Caco-2 (cell line): Measurements from ENCODE around the gene FBXO46. TPM values are rescaled to one million over a fixed set of nuclear protein-coding genes. Genes with fewer than 3 reads are reported as not detected.

ENCODE experiments used
- BruUV-seq: library from RNA; stranded (reverse); fragments of 400-500 nt; replicated peaks from 2 replicates; lab custom pipeline; 2021; lab: Mats Ljungman, UMichigan
- CTCF ChIA-PET: fragments of 300-600 bp; sonication (Branson Sonifier 250); formaldehyde crosslinking; loops from one replicate; lab custom pipeline; 2022; ENCODE audit warnings: antibody characterized with exemption; lab: Charles Lee
- POLR2A ChIA-PET: fragments of 300-600 bp; sonication (Branson Sonifier 250); formaldehyde crosslinking; loops from one replicate; lab custom pipeline; 2022; ENCODE audit warnings: antibody characterized with exemption; lab: Charles Lee
- DNase-seq, 2 experiments: peaks; one replicate each; pipeline versions ENCODE4 v3.0.0 to v3.0.0-alpha.2; 2020 to 2022
- H3K27me3 ChIP-seq: replicated peaks from 2 replicates; pipeline ENCODE4 v1.6.0; 2011; ENCODE audit warnings: low read length; ENCODE audit not compliant: control insufficient read depth, insufficient read depth
- H3K36me3 ChIP-seq: 2 replicates; pipeline ENCODE4 v1.5.1; 2011; ENCODE audit warnings: low read length; ENCODE audit not compliant: control insufficient read depth, insufficient read depth
- H3K4me1 ChIP-seq: fragments of 250-450 bp; sonication (Bioruptor Pico); 2 replicates; pipeline ENCODE4 v1.5.1; 2020; ENCODE audit warnings: mild to moderate bottlenecking
- H3K4me3 ChIP-seq: 2 replicates; pipeline ENCODE4 v1.5.1; 2011; ENCODE audit warnings: low read depth, mild to moderate bottlenecking, control low read depth, low read length
- H3K9me3 ChIP-seq: fragments of 250-450 bp; sonication (Bioruptor Pico); 2 replicates; pipeline ENCODE4 v1.5.1; 2020; ENCODE audit warnings: mild to moderate bottlenecking, moderate library complexity
- H3K27ac Mint-ChIP-seq: one replicate; pipeline ENCODE4 v1.8.0; 2022; ENCODE audit warnings: mixed read lengths; ENCODE audit not compliant: unreplicated experiment
- H3K27me3 Mint-ChIP-seq: one replicate; pipeline ENCODE4 v1.8.0; 2022; ENCODE audit warnings: mixed read lengths; ENCODE audit not compliant: insufficient read depth, unreplicated experiment
- H3K36me3 Mint-ChIP-seq: one replicate; pipeline ENCODE4 v1.8.0; 2022; ENCODE audit warnings: mild to moderate bottlenecking, mixed read lengths; ENCODE audit not compliant: insufficient read depth, unreplicated experiment
- H3K4me1 Mint-ChIP-seq: one replicate; pipeline ENCODE4 v1.8.0; 2022; ENCODE audit warnings: low read depth, mixed read lengths; ENCODE audit not compliant: unreplicated experiment
- H3K4me3 Mint-ChIP-seq: one replicate; pipeline ENCODE4 v1.8.0; 2022; ENCODE audit warnings: mild to moderate bottlenecking, moderate library complexity, mixed read lengths; ENCODE audit not compliant: unreplicated experiment
- H3K9me3 Mint-ChIP-seq: one replicate; pipeline ENCODE4 v1.8.0; 2022; ENCODE audit warnings: mixed read lengths; ENCODE audit not compliant: unreplicated experiment
- intact Hi-C: fragments of 100-400 bp; cut with micrococcal nuclease; formaldehyde crosslinking; loops from one replicate; pipeline ENCODE4 v1.10.0; 2022; ENCODE audit not compliant: unreplicated experiment
- total RNA-seq: library from RNA; stranded (reverse); gene quantifications from 2 replicates; pipeline ENCODE4 v1.2.3, GENCODE V29; 2022
- TF ChIP-seq, protein P1 (sequence below), 2 experiments: fragments of 200-600 bp in 1 of 2; IDR thresholded peaks; 1 replicate in 1 of 2; 2 replicates in 1 of 2; pipeline versions ENCODE4 v1.5.1 to v1.8.0; 2011 to 2022; ENCODE audit warnings: antibody characterized with exemption in 1 of 2, control low read depth in 1 of 2, inconsistent platforms in 1 of 2, low read depth in 1 of 2, low read length in 1 of 2, mild to moderate bottlenecking in 1 of 2, moderate library complexity in 1 of 2; ENCODE audit not compliant: insufficient read depth in 1 of 2, severe bottlenecking in 1 of 2, unreplicated experiment in 1 of 2

Gene FBXO46
- total RNA-seq, 1 experiment from 2014 or later, result 31.0 TPM

DNA sequence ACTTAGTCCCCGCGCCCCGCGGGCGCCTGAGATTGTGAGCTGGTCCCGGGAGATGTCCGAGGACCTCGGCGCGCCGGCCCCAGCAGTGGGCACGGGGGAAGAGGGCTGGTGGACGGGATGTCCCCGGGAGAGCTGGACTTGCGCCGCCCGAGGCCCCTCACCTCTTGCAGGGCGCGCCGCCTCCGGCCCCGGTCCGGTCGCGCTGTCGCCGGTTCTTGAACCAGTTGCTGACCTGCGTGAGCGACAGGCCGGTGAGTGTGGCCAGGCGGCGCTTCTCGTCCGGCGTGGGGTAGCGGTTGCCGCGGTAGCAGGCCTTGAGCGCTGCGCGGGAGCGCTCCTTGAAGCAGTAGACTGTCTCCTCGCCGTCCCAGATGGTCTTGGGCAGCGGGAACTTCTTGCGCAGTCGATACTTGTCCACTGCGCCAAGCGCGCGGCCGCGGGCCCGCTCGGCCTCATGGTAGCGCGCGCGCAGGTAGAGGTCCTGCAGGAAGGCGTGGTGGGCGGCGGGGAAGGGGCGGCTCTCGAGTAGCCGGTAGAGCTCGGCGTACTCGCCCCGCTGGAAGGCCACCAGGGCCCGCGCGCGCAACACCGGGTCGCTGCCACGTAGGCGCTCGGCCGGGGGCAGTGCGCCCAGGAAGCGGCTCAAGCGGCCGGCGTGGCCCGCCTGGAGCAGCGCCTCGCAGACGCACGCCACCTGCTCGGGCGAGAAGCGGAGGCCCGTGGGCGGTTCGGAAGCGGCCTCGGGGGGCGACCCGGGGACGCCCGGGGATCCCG lies 37.4 kb upstream of the FBXO46 start:
- Histone ChIP-seq H3K9me3 (no peaks in the 10 kb centered on the region), H3K4me3 (peak overlapping the region; percentile 68), H3K4me1 (peaks cover 6% of the 10 kb centered on the region), H3K36me3 (no peaks in the 10 kb centered on the region), H3K27me3 (no peaks in the 10 kb centered on the region)
- TF ChIP-seq, protein P1, sequence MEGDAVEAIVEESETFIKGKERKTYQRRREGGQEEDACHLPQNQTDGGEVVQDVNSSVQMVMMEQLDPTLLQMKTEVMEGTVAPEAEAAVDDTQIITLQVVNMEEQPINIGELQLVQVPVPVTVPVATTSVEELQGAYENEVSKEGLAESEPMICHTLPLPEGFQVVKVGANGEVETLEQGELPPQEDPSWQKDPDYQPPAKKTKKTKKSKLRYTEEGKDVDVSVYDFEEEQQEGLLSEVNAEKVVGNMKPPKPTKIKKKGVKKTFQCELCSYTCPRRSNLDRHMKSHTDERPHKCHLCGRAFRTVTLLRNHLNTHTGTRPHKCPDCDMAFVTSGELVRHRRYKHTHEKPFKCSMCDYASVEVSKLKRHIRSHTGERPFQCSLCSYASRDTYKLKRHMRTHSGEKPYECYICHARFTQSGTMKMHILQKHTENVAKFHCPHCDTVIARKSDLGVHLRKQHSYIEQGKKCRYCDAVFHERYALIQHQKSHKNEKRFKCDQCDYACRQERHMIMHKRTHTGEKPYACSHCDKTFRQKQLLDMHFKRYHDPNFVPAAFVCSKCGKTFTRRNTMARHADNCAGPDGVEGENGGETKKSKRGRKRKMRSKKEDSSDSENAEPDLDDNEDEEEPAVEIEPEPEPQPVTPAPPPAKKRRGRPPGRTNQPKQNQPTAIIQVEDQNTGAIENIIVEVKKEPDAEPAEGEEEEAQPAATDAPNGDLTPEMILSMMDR (IDR thresholded peaks at IDR 0.05; ENCODE audit: insufficient read depth in 1 of 2, low read depth in 1 of 2, low read length in 1 of 2, severe bottlenecking in 1 of 2, unreplicated experiment in 1 of 2), result no peak
- peak; percentile 79 for DNase-seq
- BruUV-seq, result no TSS peak
- H3K4me1 Mint-ChIP-seq, result peaks cover 14% of the 10 kb centered on the region
- H3K9me3 Mint-ChIP-seq, result no peaks in the 10 kb centered on the region
- no peaks in the 10 kb centered on the region for H3K27me3 Mint-ChIP-seq
- H3K36me3 Mint-ChIP-seq, result peaks cover 59% of the 10 kb centered on the region
- intact Hi-C loops, result no loop called here
- H3K4me3 Mint-ChIP-seq, result peak overlapping the region; percentile 97
- ChIA-PET CTCF (interaction anchor here (0.8 to 3.1 kb wide), 6 partner anchors 11 to 114 kb away, joined by 3 to 82 read pairs (median 6); partner anchors contain the start of gene QPCTL), POLR2A (interaction anchor here (0.6 to 3.7 kb wide), 9 partner anchors 38 to 184 kb away, joined by 3 to 64 read pairs (median 7); partner anchors contain the start of genes FBXO46, IRF2BP1, QPCTL and SNRPD2)
- H3K27ac Mint-ChIP-seq, result peak overlapping the region; percentile 79

DNA sequence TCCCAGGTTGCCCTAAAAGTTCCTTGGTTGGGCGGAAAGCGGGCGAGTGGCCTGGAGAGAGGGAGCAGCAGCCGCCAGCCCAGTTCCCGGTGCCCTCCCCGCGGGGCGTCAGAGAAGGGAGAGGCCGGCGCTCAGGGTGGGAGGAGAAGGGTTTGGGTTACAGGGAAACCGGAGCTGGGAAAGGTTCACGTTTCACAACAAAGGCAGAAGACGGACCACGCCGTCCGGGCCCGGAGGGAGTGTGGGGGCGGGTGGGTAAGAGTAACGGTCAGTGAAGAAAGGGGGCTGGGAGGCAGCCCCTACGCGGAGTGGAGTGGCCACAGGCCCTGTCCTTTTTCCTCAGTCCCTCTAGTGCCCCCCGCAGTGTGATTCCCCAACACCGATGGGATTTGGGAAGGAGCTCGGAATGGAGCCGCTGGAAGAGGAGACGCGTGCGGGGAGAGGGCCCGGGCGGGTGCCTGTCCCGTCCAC lies 36.7 kb upstream of the FBXO46 start:
- peak overlapping the region; percentile 97 for H3K4me3 Mint-ChIP-seq
- ChIA-PET POLR2A (interaction anchor here (0.6 to 3.7 kb wide), 6 partner anchors 37 to 119 kb away, joined by 3 to 64 read pairs (median 14); partner anchors contain the start of genes FBXO46, IRF2BP1, QPCTL and SNRPD2), CTCF (interaction anchor here (0.6 to 1.3 kb wide), 5 partner anchors 13 to 115 kb away, joined by 3 to 9 read pairs (median 3); partner anchors contain the start of gene QPCTL)
- Histone ChIP-seq H3K9me3 (no peaks in the 10 kb centered on the region), H3K4me3 (peak overlapping the region; percentile 68), H3K4me1 (peaks cover 6% of the 10 kb centered on the region), H3K36me3 (no peaks in the 10 kb centered on the region), H3K27me3 (no peaks in the 10 kb centered on the region)
- peak; percentile 72 to 74 for DNase-seq
- intact Hi-C loops, result no loop called here
- TF ChIP-seq, protein P1 (IDR thresholded peaks at IDR 0.05; ENCODE audit: insufficient read depth in 1 of 2, low read depth in 1 of 2, low read length in 1 of 2, severe bottlenecking in 1 of 2, unreplicated experiment in 1 of 2), result no peak
- H3K27ac Mint-ChIP-seq, result peak overlapping the region; percentile 79
- BruUV-seq, result no TSS peak
- H3K27me3 Mint-ChIP-seq, result no peaks in the 10 kb centered on the region
- H3K36me3 Mint-ChIP-seq, result peaks cover 52% of the 10 kb centered on the region
- H3K9me3 Mint-ChIP-seq, result no peaks in the 10 kb centered on the region
- peaks cover 14% of the 10 kb centered on the region for H3K4me1 Mint-ChIP-seq

- intact Hi-C loops, result no loop called here
- Mint-ChIP-seq H3K27ac (peak overlapping the region; percentile 79), H3K27me3 (no peaks in the 10 kb centered on the region), H3K4me3 (peak overlapping the region; percentile 97), H3K36me3 (peaks cover 47% of the 10 kb centered on the region), H3K9me3 (no peaks in the 10 kb centered on the region), H3K4me1 (peaks cover 14% of the 10 kb centered on the region)
- Histone ChIP-seq H3K27me3 (no peaks in the 10 kb centered on the region), H3K4me3 (peak overlapping the region; percentile 68), H3K4me1 (peaks cover 6% of the 10 kb centered on the region), H3K36me3 (no peaks in the 10 kb centered on the region), H3K9me3 (no peaks in the 10 kb centered on the region)
- BruUV-seq, result no TSS peak
- DNase-seq, result no peak
- CTCF ChIA-PET, result interaction anchor here (0.6 to 1.3 kb wide), 4 partner anchors 13 to 86 kb away, joined by 3 to 9 read pairs (median 6); partner anchors contain the start of gene QPCTL
- TF ChIP-seq, protein P1 (IDR thresholded peaks at IDR 0.05; ENCODE audit: insufficient read depth in 1 of 2, low read depth in 1 of 2, low read length in 1 of 2, severe bottlenecking in 1 of 2, unreplicated experiment in 1 of 2), result no peak
- POLR2A ChIA-PET, result interaction anchor here (0.6 to 3.6 kb wide), 2 partner anchors 49 to 119 kb away, joined by 4 to 64 read pairs; partner anchors contain the start of gene IRF2BP1
Measured at GRCh38 chr19:45766869-45767346, 36.2 kb upstream of the FBXO46 start.
